ENCODE results near the gene STAP2.

GRCh38 chr19:4310247-4311121 is 28.1 kb downstream of the STAP2 start:
- TF ChIP-seq, protein P1, sequence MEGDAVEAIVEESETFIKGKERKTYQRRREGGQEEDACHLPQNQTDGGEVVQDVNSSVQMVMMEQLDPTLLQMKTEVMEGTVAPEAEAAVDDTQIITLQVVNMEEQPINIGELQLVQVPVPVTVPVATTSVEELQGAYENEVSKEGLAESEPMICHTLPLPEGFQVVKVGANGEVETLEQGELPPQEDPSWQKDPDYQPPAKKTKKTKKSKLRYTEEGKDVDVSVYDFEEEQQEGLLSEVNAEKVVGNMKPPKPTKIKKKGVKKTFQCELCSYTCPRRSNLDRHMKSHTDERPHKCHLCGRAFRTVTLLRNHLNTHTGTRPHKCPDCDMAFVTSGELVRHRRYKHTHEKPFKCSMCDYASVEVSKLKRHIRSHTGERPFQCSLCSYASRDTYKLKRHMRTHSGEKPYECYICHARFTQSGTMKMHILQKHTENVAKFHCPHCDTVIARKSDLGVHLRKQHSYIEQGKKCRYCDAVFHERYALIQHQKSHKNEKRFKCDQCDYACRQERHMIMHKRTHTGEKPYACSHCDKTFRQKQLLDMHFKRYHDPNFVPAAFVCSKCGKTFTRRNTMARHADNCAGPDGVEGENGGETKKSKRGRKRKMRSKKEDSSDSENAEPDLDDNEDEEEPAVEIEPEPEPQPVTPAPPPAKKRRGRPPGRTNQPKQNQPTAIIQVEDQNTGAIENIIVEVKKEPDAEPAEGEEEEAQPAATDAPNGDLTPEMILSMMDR (IDR thresholded peaks at IDR 0.05; ENCODE audit: low read length) = no peak
- no peak for TF ChIP-seq EZH2 (IDR thresholded peaks at IDR 0.05; ENCODE audit: borderline replicate concordance, low read length)
